Measurements from ENCODE around the gene HPCAL1. TPM values are rescaled to one million over a fixed set of nuclear protein-coding genes. Genes with fewer than 3 reads are reported as not detected.
A peak's percentile ranks its signal among the peaks of the same experiment; 100 is the strongest.

Gene HPCAL1
- total and polyA plus RNA-seq, 2 donors (not counting 1 experiment from before 2014, with no cell fraction given): 60.3 to 65.1 TPM

DNA sequence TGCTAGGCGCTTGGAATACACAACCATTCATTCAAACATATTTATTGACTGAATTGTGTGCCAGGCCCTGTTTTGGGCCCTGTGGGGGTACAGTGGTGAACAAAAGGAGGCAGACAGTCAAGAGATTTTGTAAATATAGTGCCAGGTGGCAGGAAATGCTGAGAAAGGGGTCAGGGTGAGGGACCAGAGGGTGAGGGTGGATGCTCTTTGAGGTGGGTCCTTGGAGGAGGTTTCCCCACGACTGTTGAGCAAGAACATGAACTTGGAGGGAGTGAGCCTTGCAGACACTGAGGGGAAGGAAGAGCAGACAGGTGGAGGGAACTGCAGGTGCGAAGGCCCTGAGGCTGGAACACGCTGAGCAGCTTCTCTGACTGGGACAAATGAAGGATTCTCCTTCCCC lies 104.7 kb downstream of the HPCAL1 start:
- intact Hi-C loops (cut with micrococcal nuclease): no loop called here
- peak overlapping the region; percentile 78 for H3K4me2 ChIP-seq (replicated peaks; ENCODE audit: low read depth, low read length, poor library complexity, severe bottlenecking)
- peak overlapping the region in 1 of 2 donors; percentile 21 for H3K27ac ChIP-seq (ENCODE audit: low read length in 2 of 2)
- H3K27me3 ChIP-seq (replicated peaks in 1 of 4; ENCODE audit: control extremely low read depth in 1 of 4, control insufficient read depth in 3 of 4, insufficient read depth in 4 of 4, low read length in 3 of 4): no peaks in the 10 kb centered on the region
- Mint-ChIP-seq H3K4me1 (peaks cover 62% of the 10 kb centered on the region), H3K27me3 (no peaks in the 10 kb centered on the region), H3K4me3 (peak overlapping the region; percentile 86), H3K9me3 (ENCODE audit: insufficient read depth) (no peaks in the 10 kb centered on the region), H3K27ac (peak overlapping the region; percentile 86)
- peaks cover 23% of the 10 kb centered on the region for H4K20me1 ChIP-seq (ENCODE audit: control insufficient read depth, insufficient read depth, low read length, poor library complexity, severe bottlenecking)
- ChIA-PET CTCF (interaction anchor here (1.0 to 9.1 kb wide), 18 partner anchors 14 to 334 kb away, joined by 3 to 207 read pairs (median 24); partner anchors contain the start of genes HPCAL1, ODC1 and RRM2), POLR2A (interaction anchor here (0.9 to 5.0 kb wide), 6 partner anchors 11 to 109 kb away, joined by 3 to 72 read pairs (median 20); partner anchors contain the start of genes HPCAL1 and ODC1)
- no peak overlapping the region for H3K9ac ChIP-seq (ENCODE audit: low read length)
- H3K4me3 ChIP-seq (ENCODE audit: control extremely low read depth in 1 of 5, extremely low read depth in 1 of 5, insufficient read depth in 1 of 5, low read depth in 2 of 5, low read length in 4 of 5): no peak overlapping the region
- no peak overlapping the region for H2AFZ ChIP-seq (ENCODE audit: insufficient read depth, low read depth, low read length, poor library complexity, severe bottlenecking)
- H3K79me2 ChIP-seq (ENCODE audit: control insufficient read depth, insufficient read depth, low read length): peaks cover 59% of the 10 kb centered on the region
- DNase-seq (no peak), ATAC-seq (ENCODE audit: low read depth) (no peak)
- H3K9me3 ChIP-seq (ENCODE audit: control extremely low read depth in 1 of 3, control insufficient read depth in 2 of 3, insufficient read depth in 1 of 3, low read length in 2 of 3): peaks cover 0 to 4% (median 4%) of the 10 kb centered on the region in 3 donors
- peaks cover 0 to 24% of the 10 kb centered on the region in 2 experiments for H3K36me3 ChIP-seq (replicated peaks in 1 of 2; ENCODE audit: control extremely low read depth in 1 of 2, control insufficient read depth in 1 of 2, extremely low read depth in 1 of 2, insufficient read depth in 2 of 2, low read length in 1 of 2)
- TF ChIP-seq, protein P1, sequence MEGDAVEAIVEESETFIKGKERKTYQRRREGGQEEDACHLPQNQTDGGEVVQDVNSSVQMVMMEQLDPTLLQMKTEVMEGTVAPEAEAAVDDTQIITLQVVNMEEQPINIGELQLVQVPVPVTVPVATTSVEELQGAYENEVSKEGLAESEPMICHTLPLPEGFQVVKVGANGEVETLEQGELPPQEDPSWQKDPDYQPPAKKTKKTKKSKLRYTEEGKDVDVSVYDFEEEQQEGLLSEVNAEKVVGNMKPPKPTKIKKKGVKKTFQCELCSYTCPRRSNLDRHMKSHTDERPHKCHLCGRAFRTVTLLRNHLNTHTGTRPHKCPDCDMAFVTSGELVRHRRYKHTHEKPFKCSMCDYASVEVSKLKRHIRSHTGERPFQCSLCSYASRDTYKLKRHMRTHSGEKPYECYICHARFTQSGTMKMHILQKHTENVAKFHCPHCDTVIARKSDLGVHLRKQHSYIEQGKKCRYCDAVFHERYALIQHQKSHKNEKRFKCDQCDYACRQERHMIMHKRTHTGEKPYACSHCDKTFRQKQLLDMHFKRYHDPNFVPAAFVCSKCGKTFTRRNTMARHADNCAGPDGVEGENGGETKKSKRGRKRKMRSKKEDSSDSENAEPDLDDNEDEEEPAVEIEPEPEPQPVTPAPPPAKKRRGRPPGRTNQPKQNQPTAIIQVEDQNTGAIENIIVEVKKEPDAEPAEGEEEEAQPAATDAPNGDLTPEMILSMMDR (IDR thresholded peaks at IDR 0.05): no peak
- TF ChIP-seq EZH2 (IDR thresholded peaks at IDR 0.05; ENCODE audit: borderline replicate concordance, insufficient read depth, low read depth, low read length, poor library complexity, severe bottlenecking): no peak
- peaks cover 50 to 62% of the 10 kb centered on the region in 2 donors for H3K4me1 ChIP-seq (ENCODE audit: control insufficient read depth in 2 of 2, insufficient read depth in 2 of 2, low read length in 2 of 2)
- 0% methylated on average over 1 of the region's 4 CpGs for WGBS (ENCODE audit: insufficient coverage)
